SKM-1 (cell line): ENCODE results near the gene HOGA1.
"Not testable (repeated sequence)": the region's sequence is repeated elsewhere in the genome, so short reads cannot be mapped to it uniquely, and the experiment has no call there.

ENCODE experiments used
- DNase-seq: peaks from one replicate; lab custom pipeline; 2025; ENCODE audit not compliant: unreplicated experiment; lab: John Stamatoyannopoulos, UW

Gene HOGA1

DNA sequence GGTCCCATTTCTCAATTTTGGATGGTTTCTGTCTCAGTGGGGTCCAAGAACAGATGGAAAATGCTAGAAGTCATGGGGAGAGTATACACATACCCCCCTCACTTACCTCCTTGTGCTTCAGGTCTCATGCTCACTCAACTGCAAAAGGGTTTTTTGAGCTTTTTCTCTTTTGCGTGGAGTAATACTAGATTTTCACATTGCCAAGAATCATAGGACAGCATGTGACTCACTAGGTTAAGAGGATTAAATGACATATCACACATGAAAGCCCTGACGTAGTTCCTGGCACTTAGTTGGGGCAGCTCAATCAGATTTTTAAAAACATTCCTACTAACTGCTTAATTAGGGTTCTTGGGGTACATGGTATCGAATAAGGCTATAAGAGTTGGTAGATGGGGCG, 60.7 kb downstream of the HOGA1 start:
- no peak for DNase-seq

DNA sequence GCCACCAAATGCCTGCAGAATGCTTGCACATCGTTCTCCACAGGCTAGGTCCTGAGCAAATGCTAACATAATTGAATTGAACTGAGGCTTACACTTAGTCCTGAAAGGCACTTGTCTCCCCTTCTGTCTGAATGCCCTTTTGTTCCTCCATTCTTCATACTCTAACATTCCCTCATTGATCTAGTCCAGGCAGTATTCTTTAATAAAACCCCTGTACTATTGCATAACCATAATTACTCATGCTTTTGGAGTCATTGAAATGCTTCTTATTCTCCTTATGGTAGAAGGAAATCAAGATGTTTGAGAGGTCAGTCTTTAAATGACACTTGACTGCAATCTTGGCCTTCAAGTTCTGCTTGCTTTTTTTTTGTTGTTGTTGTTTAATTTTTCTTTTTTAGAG, 63.4 kb downstream of the HOGA1 start:
- no peak for DNase-seq

DNA sequence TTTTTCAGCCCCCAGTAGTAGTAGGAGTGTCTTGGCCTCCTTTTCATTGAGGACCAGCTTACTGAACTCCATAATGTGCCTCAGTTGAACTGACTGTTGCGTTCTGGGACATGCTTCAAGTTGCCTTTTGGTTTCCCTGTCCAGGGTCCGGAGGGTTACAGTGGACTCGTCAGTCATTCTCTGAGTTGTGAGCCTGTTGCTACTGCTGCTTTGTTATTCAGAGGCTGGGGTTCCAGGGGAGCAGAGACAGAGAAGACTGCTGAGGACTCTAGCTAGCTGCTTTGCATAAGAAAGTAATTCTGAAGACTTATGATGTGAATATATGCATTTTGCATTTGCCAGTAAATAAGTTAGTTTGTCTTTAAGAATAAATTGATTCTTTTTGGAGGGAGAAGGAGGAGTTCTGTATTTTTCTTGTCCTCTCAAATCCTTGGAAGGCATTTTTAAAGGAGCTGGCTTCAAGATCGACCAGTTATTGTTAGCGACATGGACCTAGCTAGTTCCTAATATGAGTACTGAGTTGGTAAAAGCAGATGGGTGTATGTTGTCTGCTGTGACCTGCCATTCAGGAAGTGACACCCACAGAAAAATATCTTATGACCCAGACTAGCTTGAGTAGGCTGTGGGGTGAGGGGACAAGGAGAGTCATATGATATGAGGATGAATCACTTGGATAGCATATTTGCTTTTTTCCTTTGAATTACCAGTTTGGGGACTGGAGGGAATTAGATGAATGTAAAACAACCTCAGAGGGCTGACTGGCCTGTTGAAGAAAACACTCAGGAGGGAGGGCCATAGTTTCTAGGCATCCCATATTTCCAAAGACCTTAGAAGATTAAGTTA, 64.6 kb downstream of the HOGA1 start:
- no peak for DNase-seq

DNA sequence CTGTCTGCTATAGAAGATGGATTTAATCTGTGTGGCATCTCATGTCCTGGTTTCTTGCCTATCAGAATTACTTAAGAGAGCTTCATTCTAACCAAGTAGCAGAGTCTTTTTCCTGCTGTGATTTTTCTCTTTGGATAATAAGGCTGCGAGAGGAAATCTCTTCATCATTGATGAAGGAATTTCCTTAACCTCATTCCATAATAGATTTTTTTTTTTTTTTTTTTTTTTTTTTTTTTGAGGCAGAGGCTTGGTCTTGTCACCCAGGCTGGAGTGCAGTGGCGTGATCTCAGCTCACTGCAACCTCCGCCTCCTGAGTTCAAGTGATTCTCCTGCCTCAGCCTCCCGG, 65.2 kb downstream of the HOGA1 start:
- not testable (repeated sequence) for DNase-seq

DNA sequence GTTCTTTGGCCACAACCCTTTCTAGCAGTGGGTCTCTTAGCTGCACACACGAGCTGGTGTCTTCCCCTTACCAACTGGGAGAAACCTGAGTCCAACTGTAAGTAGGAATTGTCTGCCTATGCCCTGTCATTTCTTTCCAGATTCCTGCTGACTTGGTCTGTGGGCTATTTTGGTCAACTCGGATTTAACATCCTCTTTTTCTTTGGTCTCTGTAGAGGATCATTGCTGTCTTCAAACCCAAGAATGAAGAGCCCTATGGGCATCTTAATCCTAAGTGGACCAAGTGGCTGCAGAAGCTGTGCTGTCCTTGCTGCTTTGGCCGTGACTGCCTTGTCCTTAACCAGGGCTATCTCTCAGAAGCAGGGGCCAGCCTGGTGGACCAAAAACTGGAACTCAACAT, 66.5 kb downstream of the HOGA1 start:
- no peak for DNase-seq

DNA sequence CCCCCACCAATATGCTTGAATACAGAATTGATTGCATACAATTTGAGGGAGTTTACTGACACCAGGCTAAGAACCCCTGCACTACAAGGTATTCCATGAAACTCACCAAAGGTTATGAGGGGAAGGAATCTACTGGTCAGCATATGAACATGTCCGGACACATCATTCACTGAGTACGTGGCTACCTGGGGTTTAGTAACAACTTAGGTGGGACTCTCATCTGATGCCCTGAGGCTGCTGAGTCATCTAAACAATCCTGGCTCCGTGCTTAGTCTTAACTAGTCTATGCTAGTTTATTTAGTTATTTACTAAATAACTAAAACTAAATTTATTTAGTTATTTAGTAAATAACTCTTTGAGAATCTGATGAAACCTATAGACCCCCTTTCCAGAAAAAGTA, 67.6 kb downstream of the HOGA1 start:
- DNase-seq: no peak

DNA sequence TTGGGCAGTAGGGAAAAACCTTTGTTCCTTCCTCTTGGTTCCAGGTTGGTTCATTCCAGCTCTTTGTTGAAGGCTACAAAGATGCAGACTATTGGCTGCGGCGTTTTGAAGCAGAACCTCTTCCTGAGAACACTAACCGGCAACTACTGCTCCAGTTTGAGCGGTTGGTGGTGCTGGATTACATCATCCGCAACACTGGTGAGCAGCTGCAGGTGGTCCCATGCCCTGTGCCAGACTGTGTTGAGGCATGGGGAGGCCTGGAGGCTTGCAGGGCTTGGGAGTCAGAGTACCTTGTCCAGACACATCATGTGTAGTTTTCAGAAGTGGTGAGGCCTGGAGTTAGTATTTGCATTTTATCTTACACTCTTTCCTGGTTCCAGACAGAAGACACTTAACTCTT, 72.6 kb downstream of the HOGA1 start:
- no peak for DNase-seq

DNA sequence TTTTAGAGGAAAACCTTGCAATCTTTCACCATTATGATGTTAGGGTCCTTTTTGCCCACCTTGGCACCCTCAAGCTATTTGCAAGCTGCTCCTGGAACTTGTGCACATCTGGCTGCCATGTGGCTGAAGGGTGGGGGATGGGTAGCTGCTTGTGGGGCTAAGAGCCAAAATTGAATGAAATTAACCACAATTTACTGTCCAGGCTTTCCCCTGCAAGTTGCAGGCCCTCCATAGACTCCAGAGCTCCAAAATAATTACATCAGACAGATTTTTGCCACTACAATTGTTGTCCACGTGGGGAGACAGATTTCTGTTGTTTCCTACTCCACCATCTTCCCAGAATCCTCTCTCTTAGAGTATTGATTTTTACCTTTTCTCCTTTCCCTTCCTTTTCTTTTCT, 75.4 kb downstream of the HOGA1 start:
- no peak for DNase-seq
